ENCODE results near the gene ZAR1.
"Not testable (repeated sequence)": the region's sequence is repeated elsewhere in the genome, so short reads cannot be mapped to it uniquely, and the experiment has no call there.

Gene ZAR1, protein sequence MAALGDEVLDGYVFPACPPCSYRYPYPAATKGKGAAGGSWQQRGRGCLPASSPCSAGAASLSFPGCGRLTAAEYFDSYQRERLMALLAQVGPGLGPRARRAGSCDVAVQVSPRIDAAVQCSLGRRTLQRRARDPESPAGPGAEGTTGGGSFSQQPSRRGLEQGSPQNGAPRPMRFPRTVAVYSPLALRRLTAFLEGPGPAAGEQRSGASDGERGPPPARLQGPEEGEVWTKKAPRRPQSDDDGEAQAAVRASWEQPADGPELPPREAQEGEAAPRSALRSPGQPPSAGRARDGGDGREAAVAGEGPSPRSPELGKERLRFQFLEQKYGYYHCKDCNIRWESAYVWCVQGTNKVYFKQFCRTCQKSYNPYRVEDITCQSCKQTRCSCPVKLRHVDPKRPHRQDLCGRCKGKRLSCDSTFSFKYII

DNA sequence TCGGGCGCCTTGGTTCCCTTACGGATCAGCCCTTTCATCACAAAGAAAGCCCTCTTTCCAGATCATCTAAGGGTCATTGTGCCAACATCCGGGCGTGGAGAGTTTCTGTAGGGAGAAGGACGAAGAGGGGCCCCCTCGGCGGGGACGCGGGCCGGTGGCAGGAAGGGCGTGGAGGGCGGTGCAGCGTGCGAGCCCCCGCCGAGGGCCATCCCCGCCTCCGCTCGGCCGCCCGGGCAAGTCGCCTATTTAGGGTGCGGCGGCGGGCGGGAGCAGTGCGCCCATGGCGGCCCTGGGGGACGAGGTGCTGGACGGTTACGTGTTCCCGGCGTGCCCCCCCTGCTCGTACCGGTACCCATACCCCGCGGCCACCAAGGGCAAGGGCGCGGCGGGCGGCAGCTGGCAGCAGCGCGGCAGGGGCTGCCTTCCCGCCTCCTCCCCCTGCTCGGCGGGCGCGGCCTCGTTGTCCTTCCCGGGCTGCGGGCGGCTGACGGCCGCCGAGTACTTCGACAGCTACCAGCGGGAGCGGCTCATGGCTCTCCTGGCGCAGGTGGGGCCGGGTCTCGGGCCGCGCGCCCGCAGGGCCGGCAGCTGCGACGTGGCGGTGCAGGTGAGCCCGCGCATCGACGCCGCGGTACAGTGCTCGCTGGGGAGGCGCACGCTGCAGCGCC, at the start of gene ZAR1:
Gene ZAR1, plus strand, starts transcription at position 241 of the 668 bp plus-strand sequence. Its CDS starts 40 bp downstream, at position 281.
- DNase-seq (ENCODE audit: low read depth) = no peak

DNA sequence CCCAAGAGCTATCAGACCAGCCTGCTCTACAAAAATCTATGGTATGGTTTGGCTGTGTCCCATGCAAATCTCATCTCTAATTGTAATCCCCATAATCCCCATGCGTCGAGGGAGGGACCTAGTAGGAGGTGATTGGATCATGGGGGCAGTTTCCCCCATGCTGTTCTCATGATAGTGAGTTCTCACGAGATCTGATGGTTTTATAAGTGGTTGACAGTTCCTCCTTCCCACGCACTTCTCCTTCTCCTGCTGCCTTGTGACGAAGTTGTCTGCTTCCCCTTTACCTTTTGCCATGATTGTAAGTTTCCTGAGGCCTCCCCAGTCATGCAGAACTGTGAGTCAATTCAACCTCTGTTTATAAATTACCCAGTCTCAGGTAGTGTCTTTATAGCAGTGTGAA, 49.1 kb upstream of the ZAR1 start:
- not testable (repeated sequence) for DNase-seq (ENCODE audit: low read depth)

GRCh38 chr4:48445704-48446103, 44.3 kb upstream of the ZAR1 start:
- DNase-seq (ENCODE audit: low read depth) = no peak

DNA sequence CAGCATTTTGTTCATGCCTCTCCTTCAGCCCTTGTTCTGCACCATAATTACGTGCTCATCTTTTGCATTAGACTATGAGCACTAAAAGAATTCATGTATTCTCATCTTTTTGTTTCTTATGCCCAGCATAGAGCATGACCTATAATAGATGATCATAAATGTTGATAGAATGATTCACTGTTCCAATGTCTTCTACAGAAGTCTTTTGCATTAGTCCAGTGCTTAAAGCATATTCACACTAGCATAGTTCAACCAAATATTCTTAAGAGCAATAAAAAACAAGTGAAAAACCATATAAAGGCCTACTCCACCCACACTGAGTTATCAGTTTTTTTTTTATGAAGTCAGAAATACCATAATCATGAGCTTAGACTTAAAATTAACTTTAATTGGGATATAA, 43.4 kb upstream of the ZAR1 start:
- no peak for DNase-seq (ENCODE audit: low read depth)

- DNase-seq (ENCODE audit: low read depth) = no peak
Measured at GRCh38 chr4:48449151-48449550, 40.9 kb upstream of the ZAR1 start.

- no peak for DNase-seq (ENCODE audit: low read depth)
Measured at GRCh38 chr4:48450740-48451139, 39.3 kb upstream of the ZAR1 start.

GRCh38 chr4:48451656-48452055, 38.4 kb upstream of the ZAR1 start:
- not testable (repeated sequence) for DNase-seq (ENCODE audit: low read depth)

DNA sequence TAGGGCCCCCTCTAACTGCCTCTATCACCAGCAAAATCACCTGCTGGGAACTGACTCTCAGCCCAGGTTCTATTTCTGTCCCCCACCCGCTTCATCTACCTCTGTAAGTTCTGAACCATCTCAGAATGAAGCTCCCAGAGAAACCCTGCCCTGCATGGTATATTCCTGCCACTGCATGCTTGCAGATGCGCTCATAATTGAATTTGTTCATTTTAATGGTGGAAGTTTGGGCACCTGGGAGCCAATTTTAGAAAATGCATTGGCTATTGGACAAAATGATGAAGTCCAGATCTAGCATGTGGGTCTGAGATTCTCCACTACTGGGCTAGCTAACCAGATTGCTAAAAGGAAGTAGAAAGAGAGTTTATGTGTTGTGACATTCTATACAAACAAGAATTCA, 35.5 kb upstream of the ZAR1 start:
- DNase-seq (ENCODE audit: low read depth) = no peak

- DNase-seq (ENCODE audit: low read depth) = no peak
Measured at GRCh38 chr4:48461000-48461399, 29.1 kb upstream of the ZAR1 start.

- DNase-seq (ENCODE audit: low read depth) = peak; percentile 27
Measured at GRCh38 chr4:48462363-48462762, 27.7 kb upstream of the ZAR1 start.

DNA sequence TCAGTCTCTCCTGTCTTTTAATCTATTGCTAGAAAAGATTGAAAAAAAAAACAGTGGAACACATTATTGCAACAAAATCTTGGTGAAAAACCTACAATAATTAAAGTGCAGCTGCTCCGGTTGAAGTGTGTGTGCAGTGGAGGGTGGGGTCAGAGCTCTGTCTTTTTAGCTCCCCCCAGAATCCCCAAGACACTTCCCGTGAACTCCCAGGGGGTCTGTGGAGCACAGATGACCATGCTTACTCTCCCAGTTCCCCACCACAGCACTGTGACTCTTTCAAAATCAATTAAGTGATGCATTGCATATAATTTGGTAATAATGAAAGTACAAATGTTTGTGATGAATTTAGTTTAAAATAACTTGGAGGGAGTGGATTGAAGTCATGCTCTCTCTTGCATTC, 22.6 kb upstream of the ZAR1 start:
- no peak for DNase-seq (ENCODE audit: low read depth)

DNA sequence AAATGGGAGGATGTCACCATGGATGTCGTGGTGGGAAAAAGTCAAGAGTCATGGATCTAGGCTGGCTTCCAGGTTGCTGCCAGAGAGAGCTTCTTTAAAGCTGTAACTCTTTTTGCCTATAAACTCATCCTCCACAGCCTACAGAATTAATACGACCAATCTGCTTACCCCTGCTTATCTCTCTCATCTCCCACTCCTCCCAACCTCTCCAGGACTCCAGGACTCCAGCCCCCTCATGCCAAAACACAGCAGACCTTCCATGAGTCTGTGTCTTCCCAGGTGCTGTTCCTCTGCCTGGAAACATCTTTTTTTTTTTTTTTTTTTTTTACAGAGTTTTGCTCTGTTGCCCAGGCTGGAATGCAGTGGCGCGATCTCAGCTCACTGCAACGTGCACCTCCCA, 22.2 kb upstream of the ZAR1 start:
- DNase-seq (ENCODE audit: low read depth) = no peak

DNA sequence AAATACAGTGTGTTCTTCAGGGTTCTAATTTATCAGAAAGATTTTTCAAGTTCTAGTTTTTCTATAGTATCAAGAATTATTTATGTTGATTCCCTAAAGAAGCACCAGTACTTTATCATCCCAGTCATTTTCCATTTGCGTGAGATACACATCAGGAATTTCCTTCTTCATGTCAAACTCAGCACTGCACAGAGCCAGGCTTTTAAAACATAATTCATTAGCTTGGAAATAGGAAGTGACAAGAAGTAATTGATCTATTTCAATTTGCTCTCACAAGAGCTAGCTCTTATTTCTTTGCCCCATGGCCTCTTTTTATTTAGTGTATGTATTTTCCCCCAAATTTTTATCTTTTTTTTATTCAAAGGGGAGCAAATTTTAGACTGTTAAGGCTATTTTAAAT, 19.9 kb upstream of the ZAR1 start:
- DNase-seq (ENCODE audit: low read depth) = no peak

GRCh38 chr4:48470570-48470969, 19.5 kb upstream of the ZAR1 start:
- DNase-seq (ENCODE audit: low read depth) = no peak

DNA sequence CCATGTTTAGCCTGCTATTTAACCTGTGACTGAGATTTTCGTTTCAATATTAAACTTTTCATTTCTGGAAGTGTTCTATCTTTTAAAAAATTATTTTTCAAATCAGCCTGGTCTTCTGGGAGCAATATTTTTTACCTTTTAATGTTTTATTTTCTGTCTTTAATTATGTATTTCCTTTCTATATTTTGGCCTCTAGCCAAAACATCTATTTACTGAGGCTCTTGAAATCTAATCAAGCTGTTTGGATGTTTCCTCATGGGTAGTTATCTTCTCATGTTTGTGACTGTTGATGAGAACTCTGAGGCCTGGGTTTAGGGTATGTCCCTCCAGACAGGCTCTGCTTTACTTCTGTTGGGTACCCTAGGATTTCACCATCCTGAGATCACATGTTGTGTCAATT, 17.3 kb upstream of the ZAR1 start:
- DNase-seq (ENCODE audit: low read depth) = no peak

- DNase-seq (ENCODE audit: low read depth) = no peak
Measured at GRCh38 chr4:48475770-48476169, 14.3 kb upstream of the ZAR1 start.

DNA sequence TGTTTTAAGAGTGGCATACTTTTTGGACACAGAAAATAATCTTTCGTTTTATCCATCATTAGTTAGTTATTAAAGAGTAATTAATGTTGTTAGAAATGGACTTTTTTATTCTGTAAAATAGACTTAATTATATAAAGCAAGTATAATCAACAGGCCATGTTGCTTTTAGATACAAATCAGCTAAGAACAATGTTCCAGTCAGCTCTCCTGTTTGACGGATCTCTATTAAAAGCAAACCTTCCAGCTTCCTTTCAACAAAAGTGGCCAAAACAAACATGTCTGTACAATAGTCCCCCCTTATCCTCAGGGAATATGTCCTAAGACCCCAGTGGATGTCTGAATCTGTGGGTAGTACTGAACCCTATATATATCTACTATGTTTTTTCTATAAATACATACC, 11.8 kb upstream of the ZAR1 start:
- no peak for DNase-seq (ENCODE audit: low read depth)

- DNase-seq (ENCODE audit: low read depth) = no peak
Measured at GRCh38 chr4:48481581-48481980, 8.5 kb upstream of the ZAR1 start.

DNA sequence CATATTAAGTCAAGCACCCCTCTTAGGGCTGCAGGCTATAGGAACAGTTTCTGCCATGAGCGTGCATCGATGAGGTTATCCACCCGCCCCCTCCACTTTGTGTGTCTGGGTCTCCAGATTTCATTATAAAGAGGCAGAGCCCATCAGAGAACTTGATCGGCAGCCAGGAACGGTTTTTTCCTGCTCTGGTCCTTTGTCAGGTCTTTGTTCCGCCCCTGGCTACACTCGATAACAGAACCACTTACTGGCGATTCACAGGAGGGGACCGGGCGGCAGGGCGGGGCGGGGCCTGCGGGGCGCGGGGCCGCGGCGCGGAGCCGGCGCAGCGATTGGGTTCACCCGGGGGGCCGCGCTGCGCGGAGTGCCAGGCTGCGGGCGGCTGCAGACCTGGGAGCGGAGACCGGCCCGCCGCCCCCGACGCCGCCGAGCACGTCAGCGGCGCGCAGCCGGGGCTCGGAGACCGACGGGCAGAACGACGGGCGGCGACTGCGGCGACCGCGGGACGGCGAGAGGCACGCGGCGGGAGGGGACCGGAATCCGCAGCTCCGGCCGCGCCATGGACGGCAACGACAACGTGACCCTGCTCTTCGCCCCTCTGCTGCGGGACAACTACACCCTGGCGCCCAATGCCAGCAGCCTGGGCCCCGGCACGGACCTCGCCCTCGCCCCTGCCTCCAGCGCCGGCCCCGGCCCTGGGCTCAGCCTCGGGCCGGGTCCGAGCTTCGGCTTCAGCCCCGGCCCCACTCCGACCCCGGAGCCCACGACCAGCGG, 6.9 kb upstream of the ZAR1 start, which contains the start of gene SLC10A4:
Gene SLC10A4, plus strand, starts transcription at position 338 of the 771 bp plus-strand sequence. Its CDS starts 219 bp downstream, at position 557.
- no peak for DNase-seq (ENCODE audit: low read depth)

DNA sequence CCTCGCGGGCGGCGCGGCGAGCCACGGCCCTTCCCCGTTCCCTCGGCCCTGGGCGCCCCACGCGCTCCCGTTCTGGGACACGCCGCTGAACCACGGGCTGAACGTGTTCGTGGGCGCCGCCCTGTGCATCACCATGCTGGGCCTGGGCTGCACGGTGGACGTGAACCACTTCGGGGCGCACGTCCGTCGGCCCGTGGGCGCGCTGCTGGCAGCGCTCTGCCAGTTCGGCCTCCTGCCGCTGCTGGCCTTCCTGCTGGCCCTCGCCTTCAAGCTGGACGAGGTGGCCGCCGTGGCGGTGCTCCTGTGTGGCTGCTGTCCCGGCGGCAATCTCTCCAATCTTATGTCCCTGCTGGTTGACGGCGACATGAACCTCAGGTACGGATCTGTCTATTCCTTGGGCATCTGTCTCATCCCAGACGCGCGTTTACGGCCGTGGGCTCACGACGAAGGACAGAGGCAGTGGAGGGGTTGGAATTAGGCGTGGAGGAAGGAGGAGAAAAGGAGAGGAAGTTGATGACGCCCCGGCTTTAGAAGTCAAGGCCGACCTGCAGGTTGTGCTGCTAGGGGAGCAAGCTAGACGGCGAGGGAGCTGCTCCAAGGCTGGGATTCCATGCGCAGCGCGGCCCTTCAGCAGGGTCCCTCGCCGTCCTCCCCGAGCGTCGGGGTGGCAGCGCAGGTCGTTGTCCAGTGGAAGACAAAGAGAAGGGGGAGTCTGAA, 6.1 kb upstream of the ZAR1 start:
- no peak for DNase-seq (ENCODE audit: low read depth)

- no peak for DNase-seq (ENCODE audit: low read depth)
Measured at GRCh38 chr4:48484494-48485168, 5.4 kb upstream of the ZAR1 start.

DNA sequence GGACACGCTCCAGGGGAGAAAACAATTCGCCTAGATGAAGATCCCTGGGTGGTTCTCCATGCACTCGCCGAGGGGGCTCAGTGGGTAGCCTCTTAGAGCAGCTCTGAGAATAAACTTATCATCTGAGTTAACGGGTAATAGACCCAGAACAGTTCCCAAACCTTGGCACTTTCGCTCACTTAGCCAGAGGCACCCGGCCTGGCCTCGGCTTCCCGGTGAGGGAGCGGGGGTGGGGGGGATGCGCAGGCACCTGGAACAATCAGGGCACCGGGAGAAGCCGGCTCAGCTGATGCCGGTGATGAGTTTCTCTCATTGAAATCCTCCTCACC, 405 bp upstream of the ZAR1 start:
- DNase-seq (ENCODE audit: low read depth) = no peak

Measured in GM04504 (cell line).